HG03571 (cell line): ENCODE measurements around the gene MBD3L3.
"Not testable (repeated sequence)": the region's sequence is repeated elsewhere in the genome, so short reads cannot be mapped to it uniquely, and the experiment has no call there.

Source experiments
- ATAC-seq: cut with Tn5 transposase; IDR thresholded peaks from one replicate; pipeline ENCODE4 v1.9.1; 2021; ENCODE audit not compliant: unreplicated experiment

Gene MBD3L3

GRCh38 chr19:7063764-7064418 is 5.4 kb upstream of the MBD3L3 start:
- ATAC-seq, result no peak

- ATAC-seq, result no peak
Measured at GRCh38 chr19:7063339-7063738, 4.9 kb upstream of the MBD3L3 start.

GRCh38 chr19:7059977-7060376 is 1.5 kb upstream of the MBD3L3 start:
- not testable (repeated sequence) for ATAC-seq

- ATAC-seq, result not testable (repeated sequence)
Measured at GRCh38 chr19:7056371-7056770, 2.1 kb downstream of the MBD3L3 start.

GRCh38 chr19:7055679-7056078 is 2.8 kb downstream of the MBD3L3 start:
- ATAC-seq, result not testable (repeated sequence)

- not testable (repeated sequence) for ATAC-seq
Measured at GRCh38 chr19:7054635-7055368, 3.7 kb downstream of the MBD3L3 start.

GRCh38 chr19:7052896-7053295 is 5.6 kb downstream of the MBD3L3 start:
- ATAC-seq, result not testable (repeated sequence)

- ATAC-seq, result not testable (repeated sequence)
Measured at GRCh38 chr19:7051421-7051820, 7.1 kb downstream of the MBD3L3 start.

- not testable (repeated sequence) for ATAC-seq
Measured at GRCh38 chr19:7049021-7049420, 9.5 kb downstream of the MBD3L3 start, which contains the start of gene MBD3L2. Gene MBD3L2, plus strand, starts transcription at chr19:7049321. Its CDS starts 53 bp downstream, at chr19:7049374.

GRCh38 chr19:7041563-7041962 is 16.9 kb downstream of the MBD3L3 start:
- not testable (repeated sequence) for ATAC-seq

- ATAC-seq, result not testable (repeated sequence)
Measured at GRCh38 chr19:7040079-7040478, 18.4 kb downstream of the MBD3L3 start, which contains the start of gene MBD3L4. Gene MBD3L4, minus strand, starts transcription at chr19:7040179. Its CDS starts 35 bp downstream, at chr19:7040144.

- ATAC-seq, result not testable (repeated sequence)
Measured at GRCh38 chr19:7030278-7030677, 28.2 kb downstream of the MBD3L3 start, which contains the start of gene MBD3L5. Gene MBD3L5, plus strand, starts transcription at chr19:7030578. Its CDS starts 34 bp downstream, at chr19:7030612.

GRCh38 chr19:7028790-7029189 is 29.7 kb downstream of the MBD3L3 start:
- not testable (repeated sequence) for ATAC-seq

- not testable (repeated sequence) for ATAC-seq
Measured at GRCh38 chr19:7021331-7021730, 37.1 kb downstream of the MBD3L3 start, which contains the start of gene MBD3L2B. Gene MBD3L2B, minus strand, starts transcription at chr19:7021431. Its CDS starts 34 bp downstream, at chr19:7021397.

- ATAC-seq, result no peak
Measured at GRCh38 chr19:7018828-7019227, 39.6 kb downstream of the MBD3L3 start.

- no peak for ATAC-seq
Measured at GRCh38 chr19:7013678-7014077, 44.8 kb downstream of the MBD3L3 start.

GRCh38 chr19:7010722-7011593 is 47.5 kb downstream of the MBD3L3 start:
- ATAC-seq, result no peak

GRCh38 chr19:7007859-7008258 is 50.6 kb downstream of the MBD3L3 start:
- no peak for ATAC-seq
